Neural crest cell (in vitro differentiated cells): Measurements from ENCODE around the gene C10orf53. TPM values are rescaled to one million over a fixed set of nuclear protein-coding genes. Genes with fewer than 3 reads are reported as not detected.

Experiments used
- DNase-seq: peaks from one replicate; pipeline ENCODE4 v3.0.0; 2021; ENCODE audit warnings: low read depth, mixed read lengths, low spot score
- H3K27ac Mint-ChIP-seq: one replicate; pipeline ENCODE4 v1.8.0; 2021; ENCODE audit warnings: mild to moderate bottlenecking, mixed read lengths; ENCODE audit not compliant: unreplicated experiment
- H3K27me3 Mint-ChIP-seq: 2 replicates; pipeline ENCODE4 v1.8.0; 2021; ENCODE audit warnings: low read depth, mild to moderate bottlenecking, mixed read lengths
- H3K36me3 Mint-ChIP-seq: 2 replicates; pipeline ENCODE4 v1.8.0; 2021; ENCODE audit warnings: low read depth, mild to moderate bottlenecking, mixed read lengths
- H3K4me1 Mint-ChIP-seq: 2 replicates; pipeline ENCODE4 v1.8.0; 2021; ENCODE audit warnings: mixed read lengths
- H3K4me3 Mint-ChIP-seq: one replicate; pipeline ENCODE4 v1.8.0; 2021; ENCODE audit warnings: mild to moderate bottlenecking, mixed read lengths
- H3K9me3 Mint-ChIP-seq: 2 replicates; pipeline ENCODE4 v1.8.0; 2021; ENCODE audit warnings: mixed read lengths
- total RNA-seq: library from RNA; stranded (reverse); gene quantifications from 2 replicates; pipeline ENCODE4 v1.2.1, GENCODE V29; 2021
- TF ChIP-seq, protein P1 (sequence below): fragments of 200-600 bp; sonication (generic); conservative IDR thresholded peaks from 2 replicates; pipeline ENCODE4 v1.5.0; 2021; ENCODE audit warnings: antibody characterized with exemption, mild to moderate bottlenecking

C10orf53 gene
- total RNA-seq, 1 donor from 2014 or later = not detected

- no peaks in the 10 kb centered on the region for H3K36me3 Mint-ChIP-seq
- peaks cover 12% of the 10 kb centered on the region for H3K4me1 Mint-ChIP-seq
- H3K27ac Mint-ChIP-seq = no peak overlapping the region
- DNase-seq = no peak
- no peak overlapping the region for H3K4me3 Mint-ChIP-seq
- TF ChIP-seq, protein P1, sequence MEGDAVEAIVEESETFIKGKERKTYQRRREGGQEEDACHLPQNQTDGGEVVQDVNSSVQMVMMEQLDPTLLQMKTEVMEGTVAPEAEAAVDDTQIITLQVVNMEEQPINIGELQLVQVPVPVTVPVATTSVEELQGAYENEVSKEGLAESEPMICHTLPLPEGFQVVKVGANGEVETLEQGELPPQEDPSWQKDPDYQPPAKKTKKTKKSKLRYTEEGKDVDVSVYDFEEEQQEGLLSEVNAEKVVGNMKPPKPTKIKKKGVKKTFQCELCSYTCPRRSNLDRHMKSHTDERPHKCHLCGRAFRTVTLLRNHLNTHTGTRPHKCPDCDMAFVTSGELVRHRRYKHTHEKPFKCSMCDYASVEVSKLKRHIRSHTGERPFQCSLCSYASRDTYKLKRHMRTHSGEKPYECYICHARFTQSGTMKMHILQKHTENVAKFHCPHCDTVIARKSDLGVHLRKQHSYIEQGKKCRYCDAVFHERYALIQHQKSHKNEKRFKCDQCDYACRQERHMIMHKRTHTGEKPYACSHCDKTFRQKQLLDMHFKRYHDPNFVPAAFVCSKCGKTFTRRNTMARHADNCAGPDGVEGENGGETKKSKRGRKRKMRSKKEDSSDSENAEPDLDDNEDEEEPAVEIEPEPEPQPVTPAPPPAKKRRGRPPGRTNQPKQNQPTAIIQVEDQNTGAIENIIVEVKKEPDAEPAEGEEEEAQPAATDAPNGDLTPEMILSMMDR = no peak
- no peaks in the 10 kb centered on the region for H3K27me3 Mint-ChIP-seq
- no peaks in the 10 kb centered on the region for H3K9me3 Mint-ChIP-seq
Measured at GRCh38 chr10:49647554-49647953, 31.9 kb upstream of the C10orf53 start.

DNA sequence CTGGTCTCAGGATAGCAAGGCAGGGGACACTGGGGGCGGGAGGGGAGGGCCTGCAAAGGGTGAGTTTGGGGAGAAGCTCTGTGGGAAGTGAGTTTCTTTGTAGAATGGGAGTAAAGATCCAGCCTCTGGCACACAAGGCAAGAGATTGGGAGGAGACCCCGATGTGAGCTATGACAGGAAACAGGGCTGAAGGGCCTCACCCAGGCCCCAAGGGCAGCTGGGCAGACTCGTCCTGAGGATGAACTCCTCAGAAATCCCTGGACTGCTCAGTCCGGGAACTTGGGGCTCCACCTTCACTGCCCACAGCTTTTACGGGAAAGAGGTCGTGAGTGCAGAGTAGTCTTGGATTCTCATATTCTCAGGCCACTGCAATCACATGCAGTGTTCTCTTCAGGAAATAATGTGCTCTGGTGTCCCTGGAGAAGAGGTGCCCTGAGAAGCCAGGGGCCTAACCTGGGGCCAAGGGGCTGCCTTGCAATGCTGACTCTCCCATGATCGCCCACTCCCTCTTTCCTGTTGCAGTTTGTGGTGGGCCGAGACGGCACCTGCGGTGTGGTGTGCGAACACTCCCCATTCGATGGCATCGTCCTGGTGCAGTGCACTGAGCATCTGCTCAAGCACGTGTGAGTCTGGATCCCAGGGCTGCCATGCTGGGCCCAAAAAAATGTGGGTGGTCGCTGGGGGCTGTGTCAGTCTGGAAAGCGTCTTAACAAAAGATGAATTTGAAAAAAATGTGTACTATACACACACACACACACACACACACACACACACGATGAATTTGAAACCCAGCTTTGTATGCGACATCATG, 31.3 kb upstream of the C10orf53 start:
- Mint-ChIP-seq H3K9me3 (no peaks in the 10 kb centered on the region), H3K36me3 (no peaks in the 10 kb centered on the region), H3K27me3 (no peaks in the 10 kb centered on the region), H3K4me3 (no peak overlapping the region), H3K4me1 (peaks cover 12% of the 10 kb centered on the region), H3K27ac (no peak overlapping the region)
- no peak for DNase-seq
- TF ChIP-seq, protein P1 = no peak

DNA sequence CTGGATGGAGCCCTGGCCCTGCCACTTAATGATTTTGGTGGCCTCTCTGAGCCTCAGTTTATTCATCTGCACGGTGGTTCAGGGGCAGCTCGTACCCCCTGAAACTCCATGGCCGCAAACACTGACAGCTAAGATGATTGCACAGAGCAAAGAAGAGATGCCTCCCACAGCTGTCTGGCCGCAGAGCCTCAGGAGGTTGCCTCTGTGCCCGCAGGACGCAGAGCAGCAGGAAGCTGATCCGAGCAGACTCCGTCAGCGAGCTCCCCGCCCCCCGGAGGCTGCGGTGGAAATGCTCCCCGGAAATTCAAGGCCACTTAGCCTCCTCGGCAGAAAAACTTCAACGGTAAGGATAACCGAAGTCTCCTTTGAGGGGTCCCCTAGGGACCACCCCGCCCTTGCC, 30.2 kb upstream of the C10orf53 start:
- no peaks in the 10 kb centered on the region for H3K27me3 Mint-ChIP-seq
- H3K4me3 Mint-ChIP-seq = no peak overlapping the region
- no peak overlapping the region for H3K27ac Mint-ChIP-seq

DNA sequence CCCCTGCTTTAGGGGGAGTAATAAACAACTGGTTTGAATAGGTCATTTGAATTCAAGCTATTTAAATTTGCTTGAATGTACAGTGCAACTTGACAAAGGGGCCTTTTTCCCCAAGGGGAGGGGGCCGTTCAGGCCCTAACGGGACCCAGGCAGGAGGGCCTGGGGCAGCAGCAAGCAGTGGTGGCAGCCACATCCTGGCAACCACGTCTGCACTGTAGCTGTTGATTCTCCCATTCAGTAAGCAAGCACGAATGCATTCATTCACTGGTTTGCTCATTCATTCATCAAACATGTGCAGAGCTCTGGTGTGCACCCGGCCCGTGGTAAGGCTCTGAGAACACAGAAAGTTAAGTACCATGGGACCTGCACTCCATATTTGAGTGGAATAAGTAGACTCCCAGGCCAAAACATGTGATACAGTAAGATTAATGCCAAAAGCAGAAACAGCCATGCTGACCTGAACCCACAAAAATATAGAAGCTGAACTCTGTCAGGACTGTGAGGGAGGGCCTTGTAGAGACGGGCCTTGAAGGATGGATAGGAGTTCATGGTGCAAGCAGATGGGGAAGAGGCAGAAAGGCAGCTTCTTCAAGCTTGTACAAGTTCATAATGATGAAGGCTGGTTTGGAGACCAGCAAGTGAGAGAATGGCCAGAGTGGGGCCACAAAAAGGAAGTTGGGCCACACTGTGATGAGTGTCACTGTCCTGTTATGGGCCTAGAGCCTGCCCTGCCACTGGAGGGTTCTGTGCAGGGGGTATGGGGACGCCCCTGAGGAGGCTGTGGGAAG, 29.3 kb upstream of the C10orf53 start:
- TF ChIP-seq, protein P1 = no peak
- Mint-ChIP-seq H3K27ac (peak overlapping the region; percentile 50), H3K4me3 (no peak overlapping the region), H3K27me3 (no peaks in the 10 kb centered on the region), H3K9me3 (no peaks in the 10 kb centered on the region), H3K4me1 (peaks cover 12% of the 10 kb centered on the region), H3K36me3 (no peaks in the 10 kb centered on the region)
- no peak for DNase-seq

More for the DNA sequence above, 30.2 kb upstream of the C10orf53 start:
- H3K4me1 Mint-ChIP-seq = peaks cover 12% of the 10 kb centered on the region
- DNase-seq = no peak
- H3K9me3 Mint-ChIP-seq = no peaks in the 10 kb centered on the region
- TF ChIP-seq, protein P1 = no peak
- H3K36me3 Mint-ChIP-seq = no peaks in the 10 kb centered on the region

- Mint-ChIP-seq H3K27me3 (no peaks in the 10 kb centered on the region), H3K4me3 (no peak overlapping the region), H3K36me3 (no peaks in the 10 kb centered on the region), H3K9me3 (no peaks in the 10 kb centered on the region), H3K4me1 (peaks cover 12% of the 10 kb centered on the region), H3K27ac (peak overlapping the region; percentile 50)
- no peak for DNase-seq
- TF ChIP-seq, protein P1 = no peak
Measured at GRCh38 chr10:49650724-49651034, 28.8 kb upstream of the C10orf53 start.
